GM19452 (cell line): ENCODE data around the gene TAL1.

Source experiments
- ATAC-seq: cut with Tn5 transposase; IDR thresholded peaks from one replicate; pipeline ENCODE4 v1.9.1; 2021; ENCODE audit not compliant: unreplicated experiment

The TAL1 gene

DNA sequence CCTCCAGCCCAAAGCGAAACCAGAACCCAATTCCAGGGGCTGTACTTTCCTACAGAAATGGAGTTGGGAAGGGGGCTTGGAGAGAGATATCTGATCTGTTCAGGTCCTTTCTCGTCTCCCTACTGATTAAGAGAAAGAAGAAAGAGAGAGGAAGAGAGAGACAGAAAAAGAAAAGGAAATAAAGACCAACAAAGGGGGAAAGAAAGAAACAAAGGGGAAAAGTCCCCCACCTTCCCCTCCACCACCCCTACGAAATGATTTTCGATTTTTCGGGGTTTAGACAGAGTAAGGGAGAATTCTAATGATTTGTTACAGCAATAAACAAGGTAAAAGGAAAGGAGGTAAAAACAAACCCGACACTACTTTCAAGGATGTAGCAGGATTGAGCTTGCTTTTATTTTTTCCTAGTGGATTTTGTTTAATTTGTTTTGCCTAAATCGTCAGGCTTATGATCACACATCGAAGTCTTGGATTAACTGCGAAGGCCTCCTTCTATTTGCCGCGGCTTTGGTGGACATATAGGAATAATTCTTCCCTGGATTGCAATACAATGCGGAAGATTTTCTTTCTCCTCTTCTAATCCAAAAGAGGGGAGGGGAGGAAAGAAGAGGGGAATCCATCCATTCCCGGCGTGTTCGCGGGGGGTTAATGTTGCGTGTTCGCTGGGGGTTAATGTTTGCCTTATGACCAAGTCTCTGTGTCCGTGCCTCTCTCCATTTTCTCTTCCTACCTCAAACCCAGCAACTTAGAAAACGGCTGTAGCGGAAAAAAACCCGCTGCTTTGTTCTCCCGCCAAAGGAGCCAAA, 1.9 kb downstream of the TAL1 start:
- no peak for ATAC-seq

DNA sequence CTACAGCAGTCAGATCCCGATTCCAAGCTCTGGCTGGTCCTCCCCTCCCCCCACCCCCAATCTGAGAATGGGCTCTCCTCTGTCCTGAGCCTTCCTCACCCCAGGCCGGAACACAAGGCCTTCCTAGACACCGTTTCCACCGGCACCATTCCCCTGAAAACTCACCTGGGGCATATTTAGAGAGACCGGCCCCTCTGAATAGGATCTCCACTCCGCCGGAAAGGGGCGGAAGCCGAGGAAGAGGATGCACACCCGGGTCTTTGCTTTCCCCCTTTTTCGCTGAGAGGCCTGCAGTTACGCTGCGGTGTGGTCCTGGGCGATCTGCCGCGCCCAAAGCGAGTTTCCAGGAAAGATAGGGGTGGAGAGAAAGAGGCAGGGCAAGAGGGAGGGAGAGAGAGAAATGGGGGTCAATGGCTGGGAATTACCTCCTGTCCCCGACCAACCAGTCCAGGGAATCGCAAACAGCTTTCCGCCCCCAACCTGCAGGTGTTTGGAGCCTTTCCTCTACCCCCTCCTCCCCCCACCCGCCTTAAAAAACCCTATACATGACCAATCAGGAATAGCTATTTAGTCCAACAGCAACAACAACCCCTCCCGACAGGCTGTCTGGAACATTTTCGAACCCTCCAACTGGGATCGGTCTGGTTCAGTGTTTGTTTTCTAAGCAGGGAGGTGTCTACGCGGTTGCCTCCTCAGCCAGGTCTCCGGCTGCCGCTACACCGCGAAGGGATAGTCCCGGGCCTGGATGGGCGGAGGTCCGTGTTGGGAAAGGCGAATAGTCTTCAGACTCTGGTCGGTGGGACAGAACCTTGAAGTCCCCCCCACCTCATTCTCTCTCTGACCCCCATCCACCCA, 2.8 kb downstream of the TAL1 start:
- ATAC-seq = no peak

DNA sequence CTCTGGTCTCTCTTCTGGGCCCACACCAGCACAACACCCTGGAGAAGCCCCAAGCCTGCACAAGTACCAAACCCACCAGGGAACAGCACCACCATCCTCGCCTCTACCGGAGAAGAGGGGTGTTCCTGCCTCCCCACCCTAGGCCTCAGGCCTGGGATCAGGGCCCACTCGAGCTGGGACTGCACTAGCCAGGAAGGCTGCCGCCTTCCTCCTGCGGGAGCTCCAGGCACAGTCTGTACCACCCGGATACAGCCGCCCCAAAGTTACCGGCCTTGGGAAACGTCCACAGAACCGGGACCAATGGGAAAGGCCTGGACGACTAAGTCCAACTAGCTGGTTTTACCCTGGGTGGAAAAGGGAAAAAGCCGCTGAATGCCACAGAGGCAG, 3.4 kb downstream of the TAL1 start:
- ATAC-seq = no peak

DNA sequence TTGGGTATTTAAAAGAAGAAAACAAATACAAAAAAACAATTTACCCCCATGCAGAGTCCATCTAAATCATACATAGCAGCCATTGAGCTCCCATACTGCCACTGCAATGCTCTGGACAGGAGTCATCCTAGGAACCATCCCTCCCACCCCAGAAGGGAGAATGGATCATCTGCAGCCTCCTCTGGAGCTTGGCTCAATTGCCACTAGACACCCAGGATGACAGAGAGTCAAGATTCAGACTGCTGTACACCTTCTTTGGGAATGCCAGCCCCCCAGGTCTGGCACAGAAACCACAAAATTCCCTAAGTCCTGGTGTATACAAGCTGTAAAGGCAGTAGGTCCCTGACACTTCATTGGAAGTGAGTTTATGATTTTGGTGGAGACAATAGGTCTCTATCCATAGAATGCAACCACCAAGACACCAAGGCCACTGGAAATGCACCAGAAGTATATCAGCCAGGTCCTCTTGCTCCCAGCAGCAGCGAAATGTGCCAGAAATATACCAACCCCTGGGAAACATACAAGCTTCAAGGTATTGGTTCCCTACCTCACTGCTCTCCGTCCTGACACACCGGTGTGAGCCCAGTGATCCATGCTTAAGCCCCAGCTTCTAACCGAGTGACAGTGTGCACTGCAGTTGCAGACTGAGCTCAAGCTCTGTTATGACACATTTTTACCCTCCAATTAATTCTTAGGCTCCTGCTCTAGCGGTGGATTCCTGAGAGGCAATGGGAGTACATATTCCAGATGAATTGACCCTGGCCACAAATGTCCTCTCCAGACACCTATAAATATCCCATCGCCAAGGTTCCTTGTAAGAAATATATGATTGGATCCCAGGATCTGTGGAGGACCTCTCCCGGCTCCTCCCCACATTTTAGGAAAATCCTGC, 4.4 kb downstream of the TAL1 start:
- no peak for ATAC-seq

DNA sequence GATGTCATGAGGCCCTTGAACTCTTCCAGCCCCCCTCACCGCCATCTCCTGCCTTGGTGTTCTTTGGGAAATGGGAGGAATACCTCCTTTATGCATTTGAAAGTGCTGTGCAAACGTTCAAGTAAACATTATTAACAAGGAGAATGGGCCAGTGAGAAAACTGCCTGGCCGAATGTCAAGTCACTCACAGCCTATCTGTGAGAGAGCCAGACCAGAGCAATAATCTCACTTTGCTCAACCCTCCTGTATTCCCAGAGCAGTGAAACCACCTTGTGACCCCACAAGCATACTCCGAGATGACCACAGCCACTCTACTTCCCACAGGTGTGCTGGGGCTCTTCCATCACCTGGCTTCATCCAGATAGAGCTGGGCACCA, 5.2 kb downstream of the TAL1 start:
- no peak for ATAC-seq

DNA sequence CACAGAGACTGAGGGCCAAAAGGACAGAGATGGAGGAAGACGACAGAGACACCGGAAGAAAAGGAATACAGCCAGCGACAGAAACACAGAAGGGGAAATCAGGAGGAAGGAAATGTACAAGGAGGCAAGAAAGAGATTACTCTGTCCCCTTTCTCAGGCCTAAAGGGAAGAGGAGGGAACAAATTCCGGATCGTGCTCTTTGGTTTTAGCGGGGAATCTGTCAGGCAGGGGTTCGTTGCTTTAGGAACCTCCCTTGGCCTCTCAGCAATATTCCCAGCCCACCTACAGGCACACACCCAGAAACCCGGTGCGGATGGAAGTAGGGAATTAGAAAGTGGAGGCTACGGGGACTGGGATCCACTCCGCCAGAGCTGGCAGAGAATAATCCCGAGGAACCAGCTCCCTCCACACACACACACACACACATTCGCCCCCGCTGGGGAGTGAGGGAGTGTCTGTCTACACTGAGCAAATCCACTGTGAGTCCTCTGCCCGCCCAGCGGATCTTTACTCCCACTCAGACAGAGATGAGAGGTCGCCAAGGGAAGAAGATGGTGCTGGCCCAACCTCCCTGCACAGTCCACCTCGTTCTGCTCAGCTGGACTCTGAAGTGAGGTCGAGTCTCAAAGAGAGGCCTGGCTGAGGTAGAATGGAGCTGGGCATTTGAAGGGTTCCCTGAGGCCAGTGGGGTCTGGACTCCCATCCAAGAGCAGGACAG, 5.7 kb downstream of the TAL1 start:
- ATAC-seq = no peak

DNA sequence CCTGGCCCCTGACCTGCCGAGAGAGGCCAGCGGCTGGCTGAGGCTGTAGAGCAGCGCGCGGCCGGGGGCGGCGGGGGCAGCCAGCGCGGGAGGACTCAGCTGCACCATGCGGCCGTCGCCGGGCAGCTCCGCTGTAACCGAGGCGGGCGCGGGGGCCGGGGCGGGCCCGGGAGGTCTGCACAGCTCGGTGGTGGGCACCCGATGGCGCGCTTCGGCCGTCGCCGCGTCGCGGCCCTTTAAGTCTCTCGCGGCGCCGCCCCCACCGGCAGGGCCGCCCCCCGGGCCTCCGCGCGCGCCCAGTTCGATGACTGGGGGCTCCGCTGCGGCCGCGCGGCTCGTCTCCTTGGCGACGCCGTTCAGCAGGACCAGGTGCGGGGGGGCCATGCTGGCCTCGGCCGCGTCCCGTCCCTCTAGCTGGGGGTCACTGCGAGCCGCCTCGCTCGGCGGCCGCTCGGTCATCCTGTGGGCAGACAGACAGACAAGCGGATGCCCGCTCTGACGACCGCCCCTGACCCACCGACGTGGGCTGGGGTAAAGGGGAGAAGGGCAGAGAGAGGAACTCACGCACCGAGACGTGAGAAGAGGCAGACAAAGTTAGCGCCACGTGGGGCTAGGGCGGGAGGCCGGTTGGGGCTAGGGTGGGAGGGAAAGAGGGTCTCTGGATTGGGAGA, 6.5 kb downstream of the TAL1 start:
- no peak for ATAC-seq

DNA sequence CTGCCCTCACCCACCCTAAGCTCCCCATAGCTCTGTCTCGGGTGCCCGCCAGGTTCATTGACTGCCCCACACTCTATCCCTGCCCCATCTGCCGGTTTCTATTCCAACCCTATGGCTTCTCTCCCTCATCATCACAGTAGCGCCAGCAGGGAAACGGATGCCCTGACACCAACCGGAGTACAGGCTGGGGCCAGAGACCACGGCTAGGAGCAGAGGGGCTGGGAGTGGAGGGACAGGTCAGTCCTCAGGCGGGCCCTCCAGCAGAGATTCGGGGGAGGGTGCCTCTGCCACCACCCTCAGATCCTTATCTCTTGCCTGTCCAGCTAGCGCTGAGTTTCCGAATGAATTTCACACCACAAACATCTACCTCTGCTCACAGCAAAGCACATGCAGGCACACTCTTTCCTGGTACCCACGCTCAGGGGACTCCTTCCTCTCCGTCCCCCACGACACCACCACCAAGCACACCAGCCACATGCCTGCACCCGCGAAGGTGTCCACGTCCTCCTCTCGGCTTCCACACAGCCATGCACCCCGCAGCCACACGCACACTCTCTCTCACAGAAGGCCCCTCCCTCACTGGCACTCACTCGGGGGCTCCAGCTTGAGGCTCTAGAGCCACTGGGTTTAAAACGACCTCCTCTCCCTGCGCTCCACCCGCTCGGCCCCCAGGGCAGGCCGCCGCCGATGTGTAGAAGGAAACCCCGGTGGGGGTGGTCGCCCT, 7.2 kb downstream of the TAL1 start:
- ATAC-seq = no peak

DNA sequence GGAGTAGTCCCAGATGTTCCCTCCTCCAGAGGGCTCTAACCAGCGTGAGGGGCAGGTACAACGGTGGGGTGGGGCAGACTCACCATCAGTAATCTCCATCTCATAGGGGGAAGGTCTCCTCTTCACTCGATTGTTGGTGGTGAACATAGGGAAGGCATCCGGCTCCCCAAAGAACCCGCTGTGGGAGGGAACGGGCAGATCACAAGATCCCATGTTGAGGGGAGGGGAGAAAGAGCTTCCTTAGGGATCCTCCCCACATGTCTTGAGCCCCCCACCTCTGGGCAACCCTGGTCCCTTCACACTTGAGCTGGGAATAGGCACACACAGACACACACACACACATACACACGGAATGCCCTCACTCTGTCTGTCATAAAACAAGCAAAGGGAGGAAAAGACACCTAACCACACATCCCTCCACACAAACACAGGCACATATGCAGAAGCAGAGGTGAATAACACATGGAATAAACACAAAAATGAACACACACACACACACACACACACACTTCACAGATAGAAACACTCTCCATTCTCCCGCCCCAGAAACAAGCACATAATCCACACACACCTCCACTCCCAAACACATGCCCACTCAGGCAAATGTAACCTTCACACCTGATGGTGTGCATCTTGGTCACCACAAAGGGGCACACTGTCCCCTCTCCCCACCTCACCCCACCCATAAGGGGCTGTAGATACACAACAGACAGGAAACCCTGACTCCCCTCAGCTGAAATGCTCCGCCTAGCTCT, 7.9 kb downstream of the TAL1 start:
- ATAC-seq = no peak

DNA sequence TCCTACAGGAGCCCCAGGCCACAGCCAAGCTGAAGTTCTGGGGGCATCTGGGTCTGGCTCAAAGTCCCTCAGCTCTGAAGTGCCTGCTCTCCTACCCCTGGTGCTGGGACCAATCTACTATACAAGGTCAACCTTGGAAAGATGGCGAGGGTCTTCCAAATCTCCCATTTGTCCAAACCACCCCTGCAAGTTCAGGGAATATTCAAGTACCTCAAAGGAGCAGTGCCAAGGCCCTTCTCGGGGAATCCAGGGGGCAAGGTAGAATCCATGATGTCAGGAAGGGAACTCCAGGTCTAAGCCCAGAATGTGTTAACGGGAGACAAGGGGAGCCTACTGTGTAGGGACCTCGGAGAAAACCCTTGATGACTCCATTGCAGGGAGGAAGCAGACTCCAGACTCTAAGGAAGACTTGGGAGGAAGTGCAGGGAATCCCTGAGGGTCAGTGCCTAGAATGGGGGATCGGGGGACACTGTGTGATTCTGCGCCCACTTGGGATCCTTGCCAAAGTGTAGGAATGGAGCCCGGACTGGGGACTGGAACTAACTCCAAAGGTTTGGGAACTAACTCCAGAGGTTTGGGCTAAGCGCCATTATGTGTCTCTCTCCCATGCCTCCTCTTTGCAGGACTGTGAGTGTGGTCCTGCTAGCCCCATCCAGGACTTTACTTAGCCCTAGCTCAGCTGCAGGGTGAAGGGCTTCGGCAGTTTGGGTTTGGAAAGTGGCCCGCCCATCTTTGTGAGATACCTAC, 8.7 kb downstream of the TAL1 start:
- ATAC-seq = no peak

DNA sequence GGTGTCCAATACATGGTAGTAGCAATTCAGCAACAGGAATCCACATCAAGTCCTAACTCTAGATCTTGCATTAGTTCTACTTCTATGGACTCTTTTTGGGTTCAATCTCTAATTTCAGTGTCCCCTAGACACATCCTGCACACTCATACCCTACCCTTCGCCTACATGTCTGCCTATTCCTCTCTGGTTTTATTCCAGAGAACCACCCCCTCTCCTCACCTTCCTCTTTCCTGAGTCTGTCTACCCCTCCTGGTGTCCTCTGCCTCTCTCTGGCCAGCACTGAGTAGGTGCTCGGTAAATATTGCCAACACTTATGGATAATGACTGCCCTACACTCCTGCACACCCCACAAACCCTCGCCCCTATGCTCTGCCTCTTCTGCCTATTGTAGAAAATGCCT, 9.5 kb downstream of the TAL1 start:
- no peak for ATAC-seq

DNA sequence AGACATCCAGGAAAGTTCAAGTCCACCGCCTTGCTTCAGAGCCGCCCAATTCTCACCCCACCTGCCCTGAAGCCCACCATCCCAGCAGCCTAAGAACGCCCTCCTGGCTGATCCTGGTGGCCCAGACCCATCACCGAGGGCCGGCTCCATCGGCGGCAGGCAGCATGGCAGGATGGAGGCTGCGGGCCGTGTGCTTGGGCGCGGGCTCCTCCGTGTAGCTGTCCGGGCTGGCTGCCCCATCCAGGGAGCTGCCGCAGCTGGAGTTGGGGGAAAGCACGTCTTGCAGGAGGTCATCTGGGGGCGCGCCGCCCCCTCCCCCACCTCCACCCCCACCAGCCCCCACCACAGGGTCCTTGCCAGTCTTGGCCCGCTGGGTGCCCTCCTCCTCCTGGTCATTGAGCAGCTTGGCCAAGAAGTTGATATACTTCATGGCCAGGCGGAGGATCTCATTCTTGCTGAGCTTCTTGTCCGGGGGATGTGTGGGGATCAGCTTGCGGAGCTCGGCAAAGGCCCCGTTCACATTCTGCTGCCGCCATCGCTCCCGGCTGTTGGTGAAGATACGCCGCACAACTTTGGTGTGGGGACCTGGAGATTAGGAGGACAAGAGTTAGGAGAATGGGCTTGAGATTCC, 12.3 kb downstream of the TAL1 start:
- ATAC-seq = no peak

DNA sequence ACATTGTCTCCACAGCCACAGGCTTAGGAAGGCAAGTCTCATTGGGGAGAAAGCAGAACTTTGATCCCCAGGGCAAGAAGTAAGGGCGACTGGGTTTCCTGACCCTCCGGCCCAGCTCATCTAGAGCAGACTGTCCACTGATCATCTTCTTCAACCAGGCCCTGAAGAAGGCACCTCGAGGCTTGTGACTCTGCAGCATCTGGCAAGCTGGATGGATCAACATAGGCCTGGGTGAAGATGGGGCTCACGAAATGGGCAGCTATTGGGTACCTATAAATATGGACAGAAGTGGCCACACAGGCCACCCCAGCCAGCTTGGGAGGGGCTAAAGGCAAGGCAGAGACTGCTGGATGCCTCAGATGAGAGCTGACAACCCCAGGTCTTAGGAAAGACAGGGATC, 13.0 kb downstream of the TAL1 start:
- ATAC-seq = no peak

DNA sequence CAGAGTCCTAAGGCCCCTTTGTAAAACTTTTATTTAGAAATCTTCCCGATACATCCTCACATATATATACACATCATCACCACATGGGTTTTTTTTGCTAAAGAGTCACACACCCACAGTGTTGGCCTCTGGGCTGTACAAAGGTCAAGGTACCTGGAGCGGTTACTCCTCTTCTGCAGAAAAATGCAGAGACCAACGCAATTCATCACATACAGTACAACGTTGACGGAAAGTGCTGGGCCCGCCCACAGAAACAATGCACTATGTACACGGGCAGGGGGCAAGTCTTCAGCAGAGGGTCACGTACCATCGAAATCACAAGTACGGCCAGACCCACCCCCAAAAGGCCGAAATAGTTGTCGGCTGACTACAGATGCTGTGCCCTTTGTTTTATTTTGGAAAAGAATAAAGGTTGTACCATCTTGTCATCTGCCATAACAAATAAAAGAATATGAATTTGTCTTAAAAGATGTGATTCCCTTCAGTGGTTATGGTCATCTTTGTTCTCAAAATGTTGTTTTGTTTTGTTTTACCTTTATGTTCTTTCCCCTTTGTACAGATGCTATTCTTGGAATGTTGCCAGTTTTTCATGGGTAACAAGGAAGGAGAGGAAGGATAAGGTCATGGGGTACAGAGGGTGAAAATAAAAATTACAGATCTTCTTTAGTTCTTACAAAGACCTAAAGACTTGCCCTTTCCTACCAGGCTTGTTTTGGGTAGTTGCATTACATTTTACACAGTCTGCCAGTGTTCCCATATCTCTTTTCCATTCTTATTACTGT, 15.6 kb downstream of the TAL1 start:
- no peak for ATAC-seq

DNA sequence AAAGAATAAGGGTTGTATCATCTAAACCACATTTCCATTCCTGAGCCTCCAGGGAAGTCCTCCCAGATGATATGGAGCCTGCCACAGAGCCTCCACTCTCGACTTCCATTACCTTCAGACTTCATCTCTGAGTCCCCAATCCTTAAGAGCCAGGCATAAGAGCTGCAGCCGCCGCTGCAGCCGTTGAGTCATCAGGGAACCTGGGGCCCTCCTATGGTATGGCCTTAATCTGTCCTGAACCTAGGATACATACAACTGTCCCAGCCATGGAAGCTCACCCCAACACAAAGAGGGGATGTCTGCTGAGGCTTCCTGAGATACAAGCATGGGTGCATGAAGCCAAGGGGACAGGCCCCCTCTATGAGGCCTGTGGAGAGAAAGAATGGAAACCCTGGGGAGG, 16.3 kb downstream of the TAL1 start:
- ATAC-seq = no peak

DNA sequence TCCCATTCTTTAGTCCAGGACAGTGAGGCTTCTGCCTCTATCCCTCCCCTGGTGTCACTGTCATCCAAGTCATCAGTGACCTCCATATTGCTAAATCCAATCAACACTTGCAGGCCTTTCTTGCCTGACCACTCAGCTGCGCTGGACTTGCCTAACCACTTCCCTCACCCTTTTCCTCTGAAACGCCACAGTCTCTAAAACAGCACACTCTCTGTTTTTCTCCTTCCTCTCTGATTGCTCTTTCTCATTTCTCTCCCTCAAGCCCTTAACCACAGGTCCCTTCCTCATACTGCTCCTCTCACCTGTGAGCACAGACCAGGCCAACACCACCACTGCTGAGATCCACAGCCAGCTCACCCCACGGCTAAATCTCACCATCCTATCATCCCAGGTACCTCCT, 17.5 kb downstream of the TAL1 start:
- ATAC-seq = no peak
